ENCODE measurements around the gene COL5A3.
"Not testable (repeated sequence)": the region's sequence is repeated elsewhere in the genome, so short reads cannot be mapped to it uniquely, and the experiment has no call there.

The COL5A3 gene

DNA sequence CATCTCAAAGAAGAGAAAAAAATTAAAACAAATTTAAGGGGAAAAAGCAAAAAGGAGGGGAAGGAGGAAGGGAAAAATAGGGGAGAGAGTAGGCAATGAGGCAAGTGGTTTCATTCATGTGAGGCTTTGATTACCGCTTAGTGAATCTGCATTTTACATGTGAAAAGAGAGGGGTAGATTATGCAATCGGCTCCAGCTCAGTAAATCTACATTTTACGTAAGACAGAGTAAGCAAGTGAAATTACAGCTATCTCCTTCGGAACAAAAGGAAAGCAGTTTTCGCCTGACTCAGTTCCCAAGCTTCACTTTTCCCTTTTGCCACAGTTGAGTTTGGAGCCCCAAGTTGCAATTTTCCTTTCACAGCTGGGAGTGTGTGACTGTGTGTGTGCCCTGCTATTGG is 58.0 kb downstream of the COL5A3 start:
- H4K20me1 ChIP-seq (ENCODE audit: low read depth, low read length), result no peaks in the 10 kb centered on the region

DNA sequence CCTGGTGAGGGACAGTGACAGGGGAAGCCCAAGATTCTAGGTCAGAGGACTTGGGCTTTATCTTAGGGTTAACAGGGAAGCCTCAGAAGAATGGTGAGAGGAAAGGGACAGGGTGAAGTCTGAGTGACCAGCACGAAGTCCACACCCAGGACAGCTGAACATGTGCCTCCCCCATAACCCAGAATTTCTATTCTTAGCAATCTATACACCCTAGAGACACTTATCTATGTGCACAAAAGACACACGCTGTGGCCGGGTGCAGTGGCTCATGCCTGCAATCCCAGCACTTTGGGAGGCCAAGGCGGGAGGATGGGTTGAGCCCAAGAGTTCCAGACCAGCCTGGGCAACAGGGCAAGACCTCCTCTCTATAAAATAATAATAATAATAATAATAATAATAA is 62.9 kb downstream of the COL5A3 start:
- H3K9me3 ChIP-seq (ENCODE audit: insufficient read depth, low read length), result peaks cover 1% of the 10 kb centered on the region; the same call in 1 of the 2 replicates
- H3K36me3 ChIP-seq (ENCODE audit: low read length), result no peaks in the 10 kb centered on the region
- H3F3A ChIP-seq (ENCODE audit: insufficient read depth), result no peaks in the 10 kb centered on the region
- no peaks in the 10 kb centered on the region for H4K20me1 ChIP-seq (ENCODE audit: low read depth, low read length)
- no peak overlapping the region for H3K27ac ChIP-seq (ENCODE audit: low read depth, low read length)
- H3K79me2 ChIP-seq (ENCODE audit: insufficient read depth, low read length), result no peaks in the 10 kb centered on the region
- no peak overlapping the region for H2AFZ ChIP-seq (ENCODE audit: low read depth, low read length, severe bottlenecking)
- H3K9me2 ChIP-seq (replicated peaks; ENCODE audit: insufficient read depth, low read length), result no peaks in the 10 kb centered on the region
- H3K4me3 ChIP-seq (ENCODE audit: insufficient read depth, low read length, poor library complexity, severe bottlenecking), result no peak overlapping the region
- no peak overlapping the region for H3K4me2 ChIP-seq (ENCODE audit: low read depth, low read length, poor library complexity, severe bottlenecking)
- no peaks in the 10 kb centered on the region for H3K27me3 ChIP-seq (ENCODE audit: low read length)
- H3K9ac ChIP-seq (ENCODE audit: low read length), result no peak overlapping the region
- TF ChIP-seq EZH2phosphoT487 (conservative IDR thresholded peaks at IDR 0.05; ENCODE audit: low read length), result no peak
- TF ChIP-seq, protein P1, sequence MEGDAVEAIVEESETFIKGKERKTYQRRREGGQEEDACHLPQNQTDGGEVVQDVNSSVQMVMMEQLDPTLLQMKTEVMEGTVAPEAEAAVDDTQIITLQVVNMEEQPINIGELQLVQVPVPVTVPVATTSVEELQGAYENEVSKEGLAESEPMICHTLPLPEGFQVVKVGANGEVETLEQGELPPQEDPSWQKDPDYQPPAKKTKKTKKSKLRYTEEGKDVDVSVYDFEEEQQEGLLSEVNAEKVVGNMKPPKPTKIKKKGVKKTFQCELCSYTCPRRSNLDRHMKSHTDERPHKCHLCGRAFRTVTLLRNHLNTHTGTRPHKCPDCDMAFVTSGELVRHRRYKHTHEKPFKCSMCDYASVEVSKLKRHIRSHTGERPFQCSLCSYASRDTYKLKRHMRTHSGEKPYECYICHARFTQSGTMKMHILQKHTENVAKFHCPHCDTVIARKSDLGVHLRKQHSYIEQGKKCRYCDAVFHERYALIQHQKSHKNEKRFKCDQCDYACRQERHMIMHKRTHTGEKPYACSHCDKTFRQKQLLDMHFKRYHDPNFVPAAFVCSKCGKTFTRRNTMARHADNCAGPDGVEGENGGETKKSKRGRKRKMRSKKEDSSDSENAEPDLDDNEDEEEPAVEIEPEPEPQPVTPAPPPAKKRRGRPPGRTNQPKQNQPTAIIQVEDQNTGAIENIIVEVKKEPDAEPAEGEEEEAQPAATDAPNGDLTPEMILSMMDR (IDR thresholded peaks at IDR 0.05; ENCODE audit: insufficient read depth, low read length, poor library complexity, severe bottlenecking), result no peak

More for the DNA sequence above, 58.0 kb downstream of the COL5A3 start:
- no peak overlapping the region for H2AFZ ChIP-seq (ENCODE audit: low read depth, low read length, severe bottlenecking)
- H3K27me3 ChIP-seq (ENCODE audit: low read length), result no peaks in the 10 kb centered on the region
- no peaks in the 10 kb centered on the region for H3K9me3 ChIP-seq (ENCODE audit: insufficient read depth, low read length)
- no peaks in the 10 kb centered on the region for H3F3A ChIP-seq (ENCODE audit: insufficient read depth)
- H3K9ac ChIP-seq (ENCODE audit: low read length), result no peak overlapping the region
- H3K36me3 ChIP-seq (ENCODE audit: low read length), result no peaks in the 10 kb centered on the region
- no peaks in the 10 kb centered on the region for H3K79me2 ChIP-seq (ENCODE audit: insufficient read depth, low read length)
- no peak overlapping the region for H3K4me3 ChIP-seq (ENCODE audit: insufficient read depth, low read length, poor library complexity, severe bottlenecking)
- H3K9me2 ChIP-seq (replicated peaks; ENCODE audit: insufficient read depth, low read length), result no peaks in the 10 kb centered on the region
- H3K4me2 ChIP-seq (ENCODE audit: low read depth, low read length, poor library complexity, severe bottlenecking), result no peak overlapping the region
- TF ChIP-seq, protein P1 (IDR thresholded peaks at IDR 0.05; ENCODE audit: insufficient read depth, low read length, poor library complexity, severe bottlenecking), result no peak
- no peak overlapping the region for H3K27ac ChIP-seq (ENCODE audit: low read depth, low read length)

DNA sequence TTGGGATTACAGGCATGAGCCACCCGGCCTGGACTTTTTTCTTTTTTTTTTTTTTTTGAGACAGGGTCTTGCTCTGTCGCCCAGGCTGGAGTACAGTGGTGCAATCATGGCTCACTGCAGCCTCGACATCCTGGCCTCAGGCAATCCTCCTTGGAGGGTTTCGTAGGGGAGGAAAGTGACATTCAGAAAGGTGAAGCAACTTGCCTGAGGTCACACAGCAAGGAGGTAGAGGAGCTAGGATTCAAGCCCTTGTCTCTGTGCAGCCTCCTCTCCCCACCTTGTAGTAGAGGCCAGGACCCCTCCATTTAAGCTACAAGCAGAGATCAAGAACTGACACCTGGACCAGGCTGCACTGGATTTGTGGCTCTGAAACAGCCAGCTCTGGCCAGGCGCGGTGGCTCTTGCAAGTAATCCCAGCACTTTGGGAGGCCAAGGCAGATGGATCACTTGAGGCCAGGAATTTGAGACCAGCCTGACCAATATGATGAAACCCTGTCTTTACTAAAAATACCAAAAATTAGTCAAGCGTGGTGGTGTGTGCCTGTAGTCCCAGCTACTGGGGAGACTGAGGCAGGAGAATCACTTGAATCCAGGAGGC is 63.7 kb downstream of the COL5A3 start:
- not testable (repeated sequence) for H3K9ac ChIP-seq (ENCODE audit: low read length); H3K4me2 ChIP-seq (ENCODE audit: low read depth, low read length, poor library complexity, severe bottlenecking); H3K27me3 ChIP-seq (ENCODE audit: low read length); H3F3A ChIP-seq (ENCODE audit: insufficient read depth); H3K79me2 ChIP-seq (ENCODE audit: insufficient read depth, low read length); H3K9me2 ChIP-seq (replicated peaks; ENCODE audit: insufficient read depth, low read length); H3K27ac ChIP-seq (ENCODE audit: low read depth, low read length); H3K9me3 ChIP-seq (ENCODE audit: insufficient read depth, low read length); H2AFZ ChIP-seq (ENCODE audit: low read depth, low read length, severe bottlenecking); H3K4me3 ChIP-seq (ENCODE audit: insufficient read depth, low read length, poor library complexity, severe bottlenecking); H4K20me1 ChIP-seq (ENCODE audit: low read depth, low read length); H3K36me3 ChIP-seq (ENCODE audit: low read length)

DNA sequence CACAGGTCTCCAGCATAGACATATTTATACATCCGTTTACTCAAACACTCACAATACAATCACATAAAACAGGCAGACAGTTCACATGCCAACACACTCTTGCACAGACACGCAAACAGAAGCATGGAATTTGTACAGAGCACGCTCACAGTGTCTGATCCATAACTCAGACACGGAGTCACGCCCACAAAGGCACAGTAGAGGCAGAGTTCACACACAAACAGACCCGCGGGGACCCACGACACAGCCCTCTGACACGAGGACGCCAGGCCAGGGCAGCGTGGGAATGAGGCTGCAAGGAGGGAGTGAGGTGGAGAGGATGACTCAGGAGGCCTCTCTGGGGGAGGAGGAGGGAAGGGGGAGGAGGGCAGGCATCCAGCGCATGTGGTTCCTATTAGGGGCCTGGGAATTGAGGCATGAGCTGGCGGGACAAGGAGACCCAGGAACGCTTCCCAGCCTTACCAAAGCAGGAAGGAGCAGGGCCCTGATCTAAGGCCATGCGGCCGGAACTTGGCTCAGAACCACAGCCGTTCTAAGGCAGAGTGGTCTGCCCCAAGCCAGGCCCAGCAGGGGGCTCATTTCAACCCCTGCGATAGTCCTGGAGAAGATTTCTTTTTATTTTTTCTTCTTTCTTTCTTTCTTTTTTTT is 64.9 kb downstream of the COL5A3 start:
- no peak overlapping the region for H2AFZ ChIP-seq (ENCODE audit: low read depth, low read length, severe bottlenecking)
- no peak overlapping the region for H3K4me3 ChIP-seq (ENCODE audit: insufficient read depth, low read length, poor library complexity, severe bottlenecking)
- H3K36me3 ChIP-seq (ENCODE audit: low read length), result no peaks in the 10 kb centered on the region
- no peak overlapping the region for H3K4me2 ChIP-seq (ENCODE audit: low read depth, low read length, poor library complexity, severe bottlenecking)
- no peaks in the 10 kb centered on the region for H3K79me2 ChIP-seq (ENCODE audit: insufficient read depth, low read length)
- no peak for TF ChIP-seq EZH2phosphoT487 (conservative IDR thresholded peaks at IDR 0.05; ENCODE audit: low read length)
- TF ChIP-seq, protein P1 (IDR thresholded peaks at IDR 0.05; ENCODE audit: insufficient read depth, low read length, poor library complexity, severe bottlenecking), result no peak
- peaks cover 12% of the 10 kb centered on the region; the same call in 1 of the 2 replicates for H3K9me3 ChIP-seq (ENCODE audit: insufficient read depth, low read length)
- no peaks in the 10 kb centered on the region for H4K20me1 ChIP-seq (ENCODE audit: low read depth, low read length)
- no peak overlapping the region for H3K27ac ChIP-seq (ENCODE audit: low read depth, low read length)
- no peak overlapping the region for H3K9ac ChIP-seq (ENCODE audit: low read length)
- H3K27me3 ChIP-seq (ENCODE audit: low read length), result no peaks in the 10 kb centered on the region
- H3F3A ChIP-seq (ENCODE audit: insufficient read depth), result no peaks in the 10 kb centered on the region
- no peaks in the 10 kb centered on the region for H3K9me2 ChIP-seq (replicated peaks; ENCODE audit: insufficient read depth, low read length)

Measured in SU-DHL-6 (cell line).